K562 (cell line): ENCODE data around the gene NR3C1. TPM values are rescaled to one million over a fixed set of nuclear protein-coding genes. Genes with fewer than 3 reads are reported as not detected.

Experiments
- ARID3B ChIP-seq: fragments of 250-450 bp; sonication (Bioruptor Pico); IDR thresholded peaks from 2 replicates; pipeline ENCODE4 v1.4.0; 2020; ENCODE audit warnings: borderline replicate concordance
- BCOR ChIP-seq: fragments of 450-650 bp; IDR thresholded peaks from 2 replicates; pipeline ENCODE4 v1.6.1; 2016
- DLX4 ChIP-seq: fragments of 250-450 bp; sonication (Bioruptor Pico); IDR thresholded peaks from 2 replicates; pipeline ENCODE4 v1.6.1; 2021; ENCODE audit warnings: mild to moderate bottlenecking
- HSF4 ChIP-seq: fragments of 250-450 bp; sonication (Bioruptor Pico); IDR thresholded peaks from 2 replicates; pipeline ENCODE4 v2.1.2; 2022; ENCODE audit warnings: mild to moderate bottlenecking, moderate library complexity, borderline replicate concordance
- MAZ ChIP-seq, 2 experiments: fragments of 450-650 bp in 1 of 2; sonication (generic) in 1 of 2; formaldehyde crosslinking; IDR thresholded peaks in 1 of 2; conservative IDR thresholded peaks in 1 of 2; 2 replicates each; pipeline versions ENCODE4 v1.4.0 to v1.5.0; 2020; ENCODE audit warnings: mild to moderate bottlenecking in 1 of 2, missing genetic modification reagents in 1 of 2
- MIER1 ChIP-seq: fragments of 450-650 bp; IDR thresholded peaks from 2 replicates; pipeline ENCODE4 v1.6.1; 2016; ENCODE audit warnings: antibody characterized with exemption, mild to moderate bottlenecking, low read depth
- MLLT1 ChIP-seq, 2 experiments: fragments of 450-650 bp; IDR thresholded peaks; 2 replicates each; pipeline ENCODE4 v1.6.1; 2016
- POLR2A ChIP-seq: fragments of 450-650 bp; conservative IDR thresholded peaks from 2 replicates; pipeline ENCODE4 v1.6.1; 2016
- RAD51 ChIP-seq: fragments of 450-650 bp; IDR thresholded peaks from 2 replicates; pipeline ENCODE4 v1.7.1; 2016; ENCODE audit warnings: low read depth, mild to moderate bottlenecking, borderline replicate concordance
- TAL1 ChIP-seq: fragments of 450-650 bp; IDR thresholded peaks from 2 replicates; pipeline ENCODE4 v1.6.1; 2016; ENCODE audit warnings: mild to moderate bottlenecking
- TCF7 ChIP-seq: sonication (generic); IDR thresholded peaks from 2 replicates; pipeline ENCODE4 v1.6.1; 2016; ENCODE audit warnings: antibody characterized with exemption, borderline replicate concordance
- TFAP4 ChIP-seq: sonication (generic); formaldehyde crosslinking; IDR thresholded peaks from 2 replicates; pipeline ENCODE4 v1.8.0; 2022; ENCODE audit warnings: missing genetic modification reagents, mild to moderate bottlenecking, moderate library complexity, borderline replicate concordance
- TGIF2 ChIP-seq: sonication (generic); formaldehyde crosslinking; IDR thresholded peaks from 2 replicates; pipeline ENCODE4 v1.8.1; 2022; ENCODE audit warnings: mild to moderate bottlenecking, missing genetic modification reagents, moderate library complexity
- TSHZ1 ChIP-seq: fragments of 250-450 bp; sonication (Bioruptor Pico); IDR thresholded peaks from 2 replicates; pipeline ENCODE4 v1.4.0; 2020; ENCODE audit warnings: mild to moderate bottlenecking, moderate library complexity
- ZFP30 ChIP-seq: fragments of 250-450 bp; sonication (Bioruptor Pico); IDR thresholded peaks from 2 replicates; pipeline ENCODE4 v1.8.0; 2022; ENCODE audit warnings: moderate library complexity, mild to moderate bottlenecking, inconsistent platforms, borderline replicate concordance
- ZFP36 ChIP-seq: fragments of 150-350 bp; IDR thresholded peaks from 2 replicates; pipeline ENCODE4 v1.6.1; 2018; ENCODE audit warnings: low read length, low read depth; ENCODE audit not compliant: partially characterized antibody
- ZNF12 ChIP-seq: sonication (generic); formaldehyde crosslinking; IDR thresholded peaks from 2 replicates; pipeline ENCODE4 v1.4.0; 2020; ENCODE audit warnings: mild to moderate bottlenecking, missing genetic modification reagents
- ZNF143 ChIP-seq: sonication (generic); formaldehyde crosslinking; IDR thresholded peaks from 2 replicates; pipeline ENCODE4 v1.9.0; 2022; ENCODE audit warnings: mild to moderate bottlenecking, missing genetic modification reagents
- ZNF445 ChIP-seq: fragments of 250-450 bp; sonication (Bioruptor Pico); IDR thresholded peaks from 2 replicates; pipeline ENCODE4 v1.4.0; 2020; ENCODE audit warnings: low read depth, mild to moderate bottlenecking, moderate library complexity
- ZNF584 ChIP-seq: fragments of 200-800 bp; sonication (Bioruptor generic); IDR thresholded peaks from 2 replicates; pipeline ENCODE4 v1.6.1; 2016; ENCODE audit warnings: low read depth, mild to moderate bottlenecking, missing genetic modification characterization, missing compliant biosample characterization
- ZNF696 ChIP-seq: fragments of 250-450 bp; sonication (Bioruptor Pico); conservative IDR thresholded peaks from 2 replicates; pipeline ENCODE4 v1.4.0; 2020; ENCODE audit warnings: mild to moderate bottlenecking, moderate library complexity
- polyA plus RNA-seq, 8 experiments: library from polyadenylated mRNA; depleted of rRNA in 4 of 8; stranded (reverse) in 5 of 8; unstranded in 3 of 8; fragments of >200 nt; fragmentation: Nextera tagmentation in 2 of 8; fragmentation: Illumina TruSeq in 1 of 8; extraction: Ambion mirVana in 2 of 8; extraction: Trizol in 1 of 8; gene quantifications; 2 replicates each; pipeline versions ENCODE4 v1.2.1 to v1.2.3, GENCODE V29; 2011 to 2014; ENCODE audit warnings: inconsistent platforms in 1 of 8, missing spikeins in 1 of 8
- total RNA-seq, 7 experiments: library from RNA; depleted of rRNA in 6 of 7; stranded (reverse); fragments of >200 nt in 6 of 7; fragmentation: Illumina TruSeq in 2 of 7; extraction: Trizol in 2 of 7; gene quantifications; 2 replicates each; pipeline versions ENCODE4 v1.2.1 to v1.2.3, GENCODE V29; 2011 to 2021; ENCODE audit warnings: low replicate concordance in 1 of 7

The NR3C1 gene
- total and polyA plus RNA-seq, 9 of the 15 experiments (the other 6 are each of a cell fraction or from before 2014, with no cell fraction given) = 8.2 to 36.0 (median 15.0) TPM

- TF ChIP-seq TAL1 = no peak
- no peak for TF ChIP-seq ZNF445 (CRISPR knock-in tag)
- no peak for TF ChIP-seq ZFP36
- TF ChIP-seq TCF7 = no peak
- TF ChIP-seq BCOR = no peak
- TF ChIP-seq TSHZ1 = no peak
- TF ChIP-seq MIER1 = no peak
- TF ChIP-seq ARID3B = no peak
- TF ChIP-seq TGIF2 (CRISPR knock-in tag) = no peak
- TF ChIP-seq MLLT1 (IDR thresholded peaks at IDR 0.05) = no peak
- TF ChIP-seq ZNF143 (CRISPR knock-in tag) = no peak
- TF ChIP-seq ZNF12 (CRISPR knock-in tag) = no peak
- TF ChIP-seq TFAP4 (CRISPR knock-in tag) = peak; percentile 50; the same call in 1 of the 2 replicates
- TF ChIP-seq MAZ (CRISPR knock-in tag; conservative IDR thresholded peaks at IDR 0.05 in 1 of 2, IDR thresholded peaks at IDR 0.05 in 1 of 2) = 0 out of 4 replicates have a peak, but pooled peaks of 1 of the 2 experiments have one; percentile 27
- TF ChIP-seq HSF4 (CRISPR knock-in tag) = no peak
- TF ChIP-seq DLX4 (CRISPR knock-in tag) = no peak
- no peak for TF ChIP-seq ZNF696
- TF ChIP-seq ZFP30 (CRISPR knock-in tag) = no peak
- no peak for TF ChIP-seq ZNF584 (CRISPR knock-in tag)
- TF ChIP-seq RAD51 = no peak
- TF ChIP-seq POLR2A = 0 out of 2 replicates have a peak, but pooled peaks have one; percentile 39
Observed at GRCh38 chr5:143248822-143249579, 154.5 kb downstream of the NR3C1 start (continued).
